ENCODE data around the gene CIITA. TPM values are rescaled to one million over a fixed set of nuclear protein-coding genes. Genes with fewer than 3 reads are reported as not detected.

The CIITA gene
- total RNA-seq, 1 experiment from 2014 or later: not detected

DNA sequence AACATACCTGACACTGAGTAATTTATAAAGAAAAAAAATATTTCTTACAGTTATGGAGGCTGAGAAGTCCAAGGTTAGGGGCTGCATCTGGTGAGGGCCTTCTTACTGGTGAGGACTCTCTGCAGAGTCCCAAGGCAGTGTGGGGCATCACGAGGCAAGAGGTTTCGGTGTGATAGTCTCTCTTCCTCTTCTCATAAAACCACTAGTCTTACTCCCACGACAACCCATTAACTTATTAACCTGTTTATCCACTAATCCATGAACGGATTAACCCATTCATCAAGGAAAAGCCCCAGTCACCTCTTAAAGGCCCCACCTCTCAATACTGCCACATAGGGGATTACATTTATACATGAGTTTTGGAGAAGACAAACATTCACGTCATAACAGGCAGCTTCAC is 20.1 kb downstream of the CIITA start:
- Mint-ChIP-seq H3K4me1 (peaks cover 11 to 19% of the 10 kb centered on the region in 2 experiments), H3K27ac (no peak overlapping the region), H3K36me3 (ENCODE audit: insufficient read depth in 1 of 3, low read depth in 3 of 3) (no peaks in the 10 kb centered on the region), H3K9me3 (no peaks in the 10 kb centered on the region), H3K4me3 (no peak overlapping the region), H3K27me3 (ENCODE audit: low read depth) (peaks cover 21% of the 10 kb centered on the region)
- no peak overlapping the region for H2AFZ ChIP-seq (ENCODE audit: low read length)
- no peak overlapping the region for H2BK15ac ChIP-seq (ENCODE audit: low read depth, low read length)
- no peak overlapping the region for H2BK5ac ChIP-seq (ENCODE audit: insufficient read length, low read length)
- no peak overlapping the region for H2BK20ac ChIP-seq (ENCODE audit: low read depth, low read length, poor library complexity, severe bottlenecking)
- no peaks in the 10 kb centered on the region for H3K79me1 ChIP-seq (ENCODE audit: insufficient read depth, low read depth, low read length, poor library complexity, severe bottlenecking)
- no peak overlapping the region for H3K9ac ChIP-seq (ENCODE audit: extremely low read depth, insufficient read length, low read length)
- no peak for DNase-seq
- no peak overlapping the region for H3K23ac ChIP-seq (ENCODE audit: insufficient read length, low read depth, low read length)
- no peaks in the 10 kb centered on the region for H3K79me2 ChIP-seq (ENCODE audit: insufficient read depth, low read length)
- H2AK5ac ChIP-seq (ENCODE audit: insufficient read length, low read length): no peak overlapping the region
- H2BK12ac ChIP-seq (ENCODE audit: insufficient read length, low read depth, low read length): no peak overlapping the region
- no peak overlapping the region for H3T11ph ChIP-seq (ENCODE audit: low read length)
- H4K91ac ChIP-seq (ENCODE audit: insufficient read length, low read depth, low read length): no peak overlapping the region
- no peak overlapping the region for H4K8ac ChIP-seq (replicated peaks; ENCODE audit: insufficient read length, low read depth, low read length)
- no peak overlapping the region for H3K14ac ChIP-seq (ENCODE audit: insufficient read depth, low read length)
- H2BK120ac ChIP-seq (ENCODE audit: low read depth, low read length, poor library complexity, severe bottlenecking): no peak overlapping the region
- H3K56ac ChIP-seq (ENCODE audit: insufficient read length, low read depth, low read length): no peak overlapping the region
- no peak overlapping the region for H3K27ac ChIP-seq (ENCODE audit: insufficient read length, low read depth, low read length)
- WGBS (ENCODE audit: extremely low coverage, insufficient read length, low lambda C conversion rate): no CpG with 5 or more reads among the region's 5 CpGs
- H3K9me3 ChIP-seq (ENCODE audit: control insufficient read depth, low read depth, low read length): no peaks in the 10 kb centered on the region
- no peaks in the 10 kb centered on the region for H3K27me3 ChIP-seq (ENCODE audit: insufficient read depth, low read length)
- no peak overlapping the region for H4K5ac ChIP-seq (ENCODE audit: insufficient read length, low read depth, low read length)
- H3K23me2 ChIP-seq (ENCODE audit: insufficient read length, low read depth, low read length, poor library complexity, severe bottlenecking): no peaks in the 10 kb centered on the region
- peaks cover 2% of the 10 kb centered on the region for H4K20me1 ChIP-seq (ENCODE audit: control insufficient read depth, insufficient read depth, insufficient read length)
- H3K18ac ChIP-seq (ENCODE audit: insufficient read length, low read depth, low read length): no peak overlapping the region
- H3K4me2 ChIP-seq (ENCODE audit: insufficient read depth, insufficient read length, low read length): no peak overlapping the region
- H3K4me1 ChIP-seq (ENCODE audit: insufficient read depth, low read length): no peaks in the 10 kb centered on the region; the same call in 1 of the 2 replicates
- no peak for TF ChIP-seq CTCF (conservative IDR thresholded peaks at IDR 0.05)
- H3K4ac ChIP-seq (ENCODE audit: low read depth, low read length): no peak overlapping the region
